GM23338 (cell line): ENCODE measurements around the gene TYSND1. TPM values are rescaled to one million over a fixed set of nuclear protein-coding genes. Genes with fewer than 3 reads are reported as not detected.

ENCODE experiments used
- ATAC-seq: fragments of 200-7000 bp; cut with Tn5 transposase; 3 replicates; pipeline ENCODE4 v1.9.1; 2020
- DNase-seq: peaks from one replicate; pipeline ENCODE4 v3.0.0-alpha.2; 2015; ENCODE audit warnings: low spot score
- H2AFZ ChIP-seq: fragments of 200-600 bp; sonication (generic); 2 replicates; pipeline ENCODE4 v1.8.0; 2016; ENCODE audit warnings: antibody characterized with exemption, mild to moderate bottlenecking, moderate library complexity
- H3F3A ChIP-seq: fragments of 200-600 bp; sonication (generic); replicated peaks from 2 replicates; pipeline ENCODE4 v1.8.0; 2017; ENCODE audit warnings: antibody characterized with exemption, mixed run types, low read depth
- H3K27ac ChIP-seq: fragments of 200-600 bp; sonication (generic); 2 replicates; pipeline ENCODE4 v1.6.1; 2016; ENCODE audit warnings: low read depth
- H3K27me3 ChIP-seq: fragments of 200-600 bp; sonication (generic); 2 replicates; pipeline ENCODE4 v1.8.0; 2016; ENCODE audit warnings: mild to moderate bottlenecking, mixed run types, moderate library complexity; ENCODE audit not compliant: insufficient read depth
- H3K36me3 ChIP-seq: fragments of 200-600 bp; sonication (generic); 2 replicates; pipeline ENCODE4 v1.8.0; 2016; ENCODE audit warnings: mild to moderate bottlenecking; ENCODE audit not compliant: insufficient read depth
- H3K4me1 ChIP-seq: fragments of 200-600 bp; sonication (generic); 2 replicates; pipeline ENCODE4 v1.8.0; 2016; ENCODE audit warnings: mild to moderate bottlenecking, moderate library complexity; ENCODE audit not compliant: insufficient read depth
- H3K4me2 ChIP-seq: fragments of 200-600 bp; sonication (generic); 2 replicates; pipeline ENCODE4 v1.7.1; 2017; ENCODE audit warnings: mixed run types
- H3K4me3 ChIP-seq: fragments of 200-600 bp; sonication (generic); 2 replicates; pipeline ENCODE4 v1.6.1; 2016; ENCODE audit warnings: mixed run types
- H3K79me2 ChIP-seq: fragments of 200-600 bp; sonication (generic); replicated peaks from 2 replicates; pipeline ENCODE4 v1.8.0; 2017; ENCODE audit warnings: mild to moderate bottlenecking; ENCODE audit not compliant: insufficient read depth
- H3K9me2 ChIP-seq: fragments of 200-600 bp; sonication (generic); 2 replicates; pipeline ENCODE4 v1.8.0; 2017; ENCODE audit not compliant: insufficient read depth
- H4K20me1 ChIP-seq: fragments of 200-600 bp; sonication (generic); replicated peaks from 2 replicates; pipeline ENCODE4 v1.8.0; 2017; ENCODE audit warnings: mild to moderate bottlenecking; ENCODE audit not compliant: insufficient read depth
- H3K27ac Mint-ChIP-seq: 2 replicates; pipeline ENCODE4 v1.8.0; 2020; ENCODE audit warnings: inconsistent platforms, mild to moderate bottlenecking, moderate library complexity, mixed read lengths
- H3K27me3 Mint-ChIP-seq: 3 replicates; pipeline ENCODE4 v1.8.0; 2022; ENCODE audit warnings: low read depth, mild to moderate bottlenecking, moderate library complexity, mixed read lengths, inconsistent platforms; ENCODE audit not compliant: insufficient read depth, poor library complexity
- H3K36me3 Mint-ChIP-seq: 3 replicates; pipeline ENCODE4 v1.8.0; 2021; ENCODE audit warnings: low read depth, mild to moderate bottlenecking, inconsistent platforms, moderate library complexity, mixed read lengths
- H3K4me1 Mint-ChIP-seq: 3 replicates; pipeline ENCODE4 v1.8.0; 2020; ENCODE audit warnings: mild to moderate bottlenecking, inconsistent platforms, mixed read lengths
- H3K4me3 Mint-ChIP-seq: 3 replicates; pipeline ENCODE4 v1.8.0; 2021; ENCODE audit warnings: moderate library complexity, mild to moderate bottlenecking, inconsistent platforms, mixed read lengths
- H3K9me3 Mint-ChIP-seq: 3 replicates; pipeline ENCODE4 v1.8.0; 2020; ENCODE audit warnings: moderate library complexity, mild to moderate bottlenecking, inconsistent platforms, mixed read lengths
- CREB1 ChIP-seq: fragments of 250-450 bp; sonication (Bioruptor Pico); IDR thresholded peaks from 2 replicates; pipeline ENCODE4 v1.5.0; 2020; ENCODE audit warnings: low read depth, mild to moderate bottlenecking, moderate library complexity
- CTCF ChIP-seq, 2 experiments: fragments of 200-600 bp in 1 of 2; sonication (generic) in 1 of 2; conservative IDR thresholded peaks; 2 replicates each; pipeline versions ENCODE4 v1.5.1 to v1.6.1; 2016 to 2017; ENCODE audit warnings: antibody characterized with exemption in 2 of 2, low read depth in 2 of 2, mild to moderate bottlenecking in 2 of 2, moderate library complexity in 1 of 2
- ETS1 ChIP-seq: IDR thresholded peaks from 2 replicates; pipeline ENCODE4 v1.6.1; 2016; ENCODE audit warnings: antibody characterized with exemption
- EZH2 ChIP-seq: fragments of 200-600 bp; sonication (generic); IDR thresholded peaks from one replicate; pipeline ENCODE4 v1.8.0; 2017; ENCODE audit warnings: antibody characterized with exemption, mild to moderate bottlenecking, low read depth; ENCODE audit not compliant: unreplicated experiment
- EZH2phosphoT487 ChIP-seq: fragments of 200-600 bp; sonication (generic); IDR thresholded peaks from one replicate; pipeline ENCODE4 v1.8.1; 2018; ENCODE audit warnings: antibody characterized with exemption; ENCODE audit not compliant: unreplicated experiment
- JUNB ChIP-seq: IDR thresholded peaks from one replicate; pipeline ENCODE4 v1.6.1; 2016; ENCODE audit warnings: antibody characterized with exemption; ENCODE audit not compliant: unreplicated experiment
- NANOG ChIP-seq: IDR thresholded peaks from 2 replicates; pipeline ENCODE4 v1.6.1; 2016; ENCODE audit warnings: antibody characterized with exemption, borderline replicate concordance
- POLR2AphosphoS5 ChIP-seq: IDR thresholded peaks from 2 replicates; pipeline ENCODE4 v1.6.1; 2016; ENCODE audit warnings: antibody characterized with exemption, low read depth
- STAT1 ChIP-seq: IDR thresholded peaks from one replicate; pipeline ENCODE4 v1.6.1; 2016; ENCODE audit warnings: antibody characterized with exemption; ENCODE audit not compliant: unreplicated experiment
- ZNF114 ChIP-seq: fragments of 250-450 bp; sonication (Bioruptor Pico); IDR thresholded peaks from 2 replicates; pipeline ENCODE4 v1.5.0; 2020; ENCODE audit warnings: mild to moderate bottlenecking, moderate library complexity
- ZNF462 ChIP-seq: fragments of 250-450 bp; sonication (Bioruptor Pico); IDR thresholded peaks from 2 replicates; pipeline ENCODE4 v1.5.0; 2020; ENCODE audit warnings: mild to moderate bottlenecking, moderate library complexity
- polyA plus RNA-seq: library from polyadenylated mRNA; unstranded; fragments of >200 nt; fragmentation: Nextera tagmentation; extraction: Ambion mirVana; gene quantifications from 2 replicates; pipeline ENCODE4 v1.2.1, GENCODE V29; 2016
- total RNA-seq: library from RNA; depleted of rRNA; stranded (reverse); fragments of >200 nt; shearing (Covaris generic); gene quantifications from 2 replicates; pipeline ENCODE4 v1.2.3, GENCODE V29; 2014

The TYSND1 gene
- total and polyA plus RNA-seq, 2 experiments from 2014 or later, result 5.2 to 19.5 TPM

DNA sequence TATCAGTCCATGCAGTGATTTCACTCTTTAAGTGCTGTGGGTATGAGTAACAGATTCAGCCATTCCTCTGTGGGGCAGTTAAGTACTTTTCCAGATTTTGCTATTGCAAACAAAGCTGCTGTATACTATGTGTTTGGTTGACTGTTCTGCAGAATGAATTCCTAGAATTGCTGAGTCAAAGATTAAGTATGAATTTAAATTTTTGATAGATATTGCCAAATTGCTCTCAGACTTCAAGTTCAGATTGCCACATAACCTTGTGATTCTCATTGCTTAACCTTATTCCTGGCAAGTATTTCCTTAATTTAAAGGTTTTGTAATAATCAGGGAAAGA is 45.4 kb upstream of the TYSND1 start (continued):
- TF ChIP-seq ZNF462 (CRISPR knock-in tag), result no peak
- TF ChIP-seq CREB1, result no peak
- TF ChIP-seq EZH2phosphoT487, result no peak
- no peak for TF ChIP-seq ETS1
- no peak for TF ChIP-seq POLR2AphosphoS5
- no peak for TF ChIP-seq ZNF114
- TF ChIP-seq NANOG, result no peak
- no peak for TF ChIP-seq JUNB
- TF ChIP-seq EZH2, result no peak

DNA sequence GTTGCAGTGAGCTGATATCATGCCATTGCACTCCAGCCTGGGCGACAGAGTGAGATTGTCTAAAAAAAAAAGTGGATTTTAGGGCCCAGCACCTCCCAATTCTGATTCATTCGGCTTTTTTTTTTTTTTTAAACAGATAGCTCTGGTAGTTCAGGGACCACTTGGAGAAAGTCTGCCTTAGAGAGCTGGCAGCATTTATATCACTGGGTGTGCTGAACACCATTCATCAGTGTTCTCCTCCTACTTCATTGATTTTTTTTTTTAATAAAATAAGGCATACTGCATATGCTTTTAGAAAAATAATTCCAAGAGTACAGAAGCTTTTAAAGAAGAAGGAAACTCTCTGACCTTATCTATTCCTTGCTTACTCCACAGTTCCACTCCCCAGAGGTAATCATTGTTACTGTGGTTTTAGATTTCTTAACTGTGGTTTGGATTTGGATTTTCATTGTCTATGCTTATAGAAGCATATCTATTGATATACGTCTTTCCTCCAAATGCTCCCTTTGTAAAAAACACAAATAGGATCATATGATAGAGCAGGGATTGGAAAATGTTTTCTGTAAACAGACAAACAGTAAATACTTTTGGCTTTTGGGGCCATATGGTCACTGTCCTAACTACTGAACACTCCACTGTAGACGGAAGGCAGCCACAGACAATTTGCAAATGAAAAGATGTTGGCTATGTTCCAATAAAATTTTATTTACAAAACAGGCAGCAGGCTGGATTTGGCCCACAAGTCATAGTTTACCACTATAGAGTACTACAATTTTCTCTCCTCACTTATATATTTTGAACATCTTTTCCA is 44.9 kb upstream of the TYSND1 start:
- Histone ChIP-seq H3K36me3 (no peaks in the 10 kb centered on the region), H3F3A (no peaks in the 10 kb centered on the region), H2AFZ (no peak overlapping the region), H3K79me2 (no peaks in the 10 kb centered on the region), H3K27me3 (no peaks in the 10 kb centered on the region), H3K9me2 (no peaks in the 10 kb centered on the region), H4K20me1 (no peaks in the 10 kb centered on the region), H3K27ac (no peak overlapping the region), H3K4me3 (no peak overlapping the region), H3K4me2 (no peak overlapping the region), H3K4me1 (no peaks in the 10 kb centered on the region)
- no peaks in the 10 kb centered on the region for H3K9me3 Mint-ChIP-seq
- no peak overlapping the region for H3K27ac Mint-ChIP-seq
- H3K4me1 Mint-ChIP-seq, result peaks cover 2% of the 10 kb centered on the region; the same call in 2 of the 3 replicates
- H3K27me3 Mint-ChIP-seq, result peaks cover 6% of the 10 kb centered on the region
- no peak for ATAC-seq
- DNase-seq, result no peak
- H3K36me3 Mint-ChIP-seq, result no peaks in the 10 kb centered on the region
- no peak overlapping the region for H3K4me3 Mint-ChIP-seq
- TF ChIP-seq JUNB, result no peak
- TF ChIP-seq EZH2phosphoT487, result no peak
- TF ChIP-seq EZH2, result no peak
- no peak for TF ChIP-seq CREB1
- TF ChIP-seq ZNF114, result no peak
- no peak for TF ChIP-seq ETS1
- no peak for TF ChIP-seq CTCF (conservative IDR thresholded peaks at IDR 0.05; ENCODE audit: low read depth in 2 of 2)
- TF ChIP-seq NANOG, result no peak
- no peak for TF ChIP-seq STAT1
- TF ChIP-seq POLR2AphosphoS5, result no peak
